OCI-LY7 (cell line): ENCODE measurements around the gene TGM5.

Experiments used
- CTCF ChIP-seq: fragments of 200-600 bp; sonication (generic); conservative IDR thresholded peaks from 2 replicates; pipeline ENCODE4 v1.5.1; 2014; ENCODE audit warnings: mild to moderate bottlenecking, antibody characterized with exemption, low read length, moderate library complexity, mixed read lengths
- EZH2phosphoT487 ChIP-seq: fragments of 200-600 bp; sonication (generic); IDR thresholded peaks from 2 replicates; pipeline ENCODE4 v1.6.1; 2018; ENCODE audit warnings: low read depth, borderline replicate concordance, mild to moderate bottlenecking, mixed run types, antibody characterized with exemption, low read length, moderate library complexity, mixed read lengths

DNA sequence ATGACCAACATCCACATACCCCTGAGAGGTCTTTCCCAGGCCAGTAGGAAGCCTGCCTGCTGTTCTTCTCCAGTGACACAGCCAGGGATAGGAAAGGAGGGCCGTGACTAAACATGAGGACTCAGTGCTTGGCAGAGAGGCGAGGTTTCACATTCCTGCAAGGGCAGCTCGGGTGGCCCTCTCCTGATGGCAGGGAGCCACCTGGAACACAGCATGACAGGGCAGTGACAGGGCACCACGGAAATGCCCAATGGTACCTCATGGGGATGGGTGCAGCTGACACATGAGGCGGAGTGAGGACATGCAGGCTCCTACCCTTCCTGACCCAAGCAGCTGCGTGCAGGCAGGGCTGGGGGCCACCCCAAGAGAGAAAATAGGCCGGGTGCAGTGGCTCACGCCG, 7.4 kb upstream of the TGM5 start:
- TF ChIP-seq CTCF (no peak), EZH2phosphoT487 (no peak)
